Adipose tissue (tissue), 3 donors: Measurements from ENCODE around the gene FAAP100. TPM values are rescaled to one million over a fixed set of nuclear protein-coding genes. Genes with fewer than 3 reads are reported as not detected.

ENCODE experiments used
- H3K27ac ChIP-seq: one replicate; pipeline ENCODE4 v1.5.1; 2013; ENCODE audit warnings: low read depth, low read length
- whole genome bisulfite sequencing, 3 donors: extraction: QIAGEN DNeasy Blood & Tissue Kit; methylation state at CpG; one replicate each; pipeline ENCODE4 v1.1.7; 2013; 5-methylcytosine and 5-hydroxymethylcytosine counted together
- polyA plus RNA-seq, 3 donors: library from polyadenylated mRNA; stranded (reverse); fragments of 200-250 nt; gene quantifications; one replicate each; pipeline ENCODE4 v1.2.3, GENCODE V29; 2013
- donor health status: healthy with polysubstance abuse.
- donor health status: Bipolar disorder and iron deficiency.
- donor health status: healthy.

FAAP100 gene
- polyA plus RNA-seq, 3 donors, result 10.1 to 25.9 (median 22.4) TPM

DNA sequence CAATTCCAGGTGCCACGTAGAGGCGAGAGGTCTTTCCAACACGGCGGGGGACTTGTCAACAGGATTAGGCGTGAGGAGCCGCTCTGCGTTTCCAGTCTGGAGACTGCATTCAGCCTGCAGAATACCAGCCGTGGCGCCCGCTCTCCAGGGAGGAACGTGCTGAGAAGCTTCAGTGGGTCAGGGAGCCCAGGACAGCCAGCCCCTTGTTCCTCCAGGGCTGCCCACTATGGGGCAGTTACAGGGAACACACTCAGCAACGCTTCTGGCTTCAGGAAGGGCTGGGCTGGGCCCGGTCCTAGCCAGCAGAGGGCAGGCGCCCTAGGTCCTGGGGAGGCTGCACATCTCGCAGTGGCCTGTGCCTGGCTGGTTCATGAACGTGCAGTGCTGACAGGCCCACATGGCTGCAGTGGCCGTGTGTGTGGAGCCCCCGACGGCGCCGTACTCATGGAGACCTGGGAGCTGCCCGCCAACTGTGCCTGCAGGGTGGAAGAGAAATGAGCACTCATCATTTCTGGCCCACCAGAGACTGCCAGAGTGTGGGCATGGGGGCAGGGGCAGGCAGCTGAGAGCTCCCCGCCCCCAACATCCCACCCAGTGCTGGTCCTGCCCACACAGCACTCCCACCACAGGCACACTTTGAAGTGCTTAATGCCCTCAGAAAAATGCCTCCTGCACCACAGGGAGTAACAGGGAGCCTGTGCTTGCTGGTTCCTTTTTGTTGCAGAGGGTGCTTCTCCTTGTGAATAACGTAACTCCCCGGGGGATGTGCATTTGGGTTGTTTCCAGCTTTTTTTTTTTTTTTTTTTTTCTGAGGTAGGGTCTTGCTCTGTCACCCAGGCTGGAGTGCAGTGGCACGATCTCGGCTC, 7.0 kb upstream of the FAAP100 start:
- no peak overlapping the region for H3K27ac ChIP-seq
- WGBS, 3 donors, result 80 to 81% (median 80%) methylated on average over 27 of the region's 27 CpGs

DNA sequence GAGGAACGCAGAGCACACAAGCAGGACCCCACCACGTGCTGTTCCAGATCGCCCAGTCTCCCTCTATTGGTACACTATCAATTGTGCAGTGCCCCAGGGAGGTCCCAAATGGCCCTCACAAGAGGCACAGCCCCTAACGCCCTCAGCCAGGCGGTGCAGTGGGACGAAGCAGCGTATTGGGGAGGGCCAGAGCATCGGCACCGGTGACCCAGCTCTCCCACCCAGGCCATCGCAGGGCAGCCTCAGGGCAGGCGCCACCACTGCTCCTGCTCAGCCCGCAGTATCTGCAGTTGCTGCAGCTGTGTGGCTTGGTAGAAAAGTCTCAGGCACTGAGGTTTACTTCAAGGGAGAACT, 5.9 kb upstream of the FAAP100 start:
- H3K27ac ChIP-seq, result no peak overlapping the region
- 88 to 94% (median 92%) methylated on average over 12 of the region's 12 CpGs for WGBS, 3 donors

GRCh38 chr17:81557276-81558114, 5.3 kb upstream of the FAAP100 start:
- no peak overlapping the region for H3K27ac ChIP-seq
- 85 to 87% (median 85%) methylated on average over 21 of the region's 21 CpGs for WGBS, 3 donors

GRCh38 chr17:81556863-81557262, 4.7 kb upstream of the FAAP100 start:
- WGBS, 3 donors, result 89 to 93% (median 91%) methylated on average over 6 of the region's 6 CpGs
- H3K27ac ChIP-seq, result no peak overlapping the region

DNA sequence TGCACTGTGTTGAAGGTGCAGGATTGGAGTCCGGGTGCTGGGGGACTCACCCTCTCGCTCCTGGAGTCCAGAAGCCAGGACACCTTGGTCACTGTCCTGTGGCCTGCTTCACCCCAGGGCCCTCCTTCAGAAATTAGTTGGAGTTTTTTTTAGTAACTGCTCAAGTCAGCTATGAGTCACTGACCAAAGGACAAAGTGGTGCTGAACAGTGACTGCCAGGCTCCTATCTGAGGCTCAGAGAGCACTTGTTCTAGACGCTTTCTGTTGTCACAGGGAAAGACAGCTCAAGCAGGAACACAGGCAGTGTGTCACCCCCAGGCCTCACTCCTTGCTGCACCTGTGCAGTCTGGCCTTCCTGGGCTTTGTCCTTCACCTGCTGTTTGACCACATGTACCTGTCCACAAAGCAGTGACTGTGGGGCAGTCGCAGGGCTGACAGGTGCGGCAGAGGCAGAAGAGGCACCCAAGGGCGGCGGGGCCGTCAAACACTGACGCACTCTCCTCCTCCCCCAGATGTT, 4.1 kb upstream of the FAAP100 start:
- WGBS, 3 donors, result 85 to 91% (median 86%) methylated on average over 9 of the region's 9 CpGs
- no peak overlapping the region for H3K27ac ChIP-seq

GRCh38 chr17:81553616-81554181, 1.5 kb upstream of the FAAP100 start:
- no peak overlapping the region for H3K27ac ChIP-seq
- 19 to 28% (median 19%) methylated on average over 24 of the region's 24 CpGs for WGBS, 3 donors

DNA sequence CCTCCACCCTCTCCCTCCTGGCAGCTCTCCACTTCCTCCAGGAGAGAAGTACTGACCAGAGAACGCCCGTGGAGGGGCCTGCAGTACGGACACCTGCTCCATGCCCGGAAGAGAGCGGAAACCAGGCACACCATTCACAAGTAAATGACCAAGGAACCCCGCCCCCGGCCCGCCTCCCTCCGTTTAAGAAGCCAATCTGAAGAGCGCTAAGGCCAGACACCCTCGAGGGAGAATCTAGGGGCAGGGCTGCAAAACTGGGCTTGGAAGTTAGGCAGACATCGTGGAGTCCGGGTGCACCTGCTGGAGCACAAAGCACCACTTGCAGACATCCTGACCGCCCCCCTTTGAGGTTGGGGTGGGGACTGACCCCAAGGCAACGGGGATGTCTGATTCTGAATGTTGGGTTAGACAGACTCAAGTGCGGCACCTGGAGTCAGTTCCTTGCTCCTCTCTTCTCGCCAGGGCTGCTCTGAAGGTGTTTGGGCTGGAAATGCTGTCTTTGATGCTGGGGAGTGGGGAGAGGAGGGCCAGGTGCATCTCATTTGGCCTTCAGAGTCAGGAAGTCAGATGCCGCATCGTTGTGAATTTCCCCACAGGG, 964 bp upstream of the FAAP100 start:
- WGBS, 3 donors, result 0 to 1% (median 1%) methylated on average over 18 to 19 of the region's 19 CpGs

GRCh38 chr17:81551458-81552243, 502 bp downstream of the FAAP100 start:
- H3K27ac ChIP-seq, result no peak overlapping the region
- WGBS, 3 donors, result 2% methylated on average over 49 to 69 of the region's 69 CpGs

More for the DNA sequence above, 964 bp upstream of the FAAP100 start:
- H3K27ac ChIP-seq, result no peak overlapping the region

GRCh38 chr17:81550830-81551457, 1.2 kb downstream of the FAAP100 start:
- no peak overlapping the region for H3K27ac ChIP-seq
- 72 to 83% (median 83%) methylated on average over 27 of the region's 27 CpGs for WGBS, 3 donors

DNA sequence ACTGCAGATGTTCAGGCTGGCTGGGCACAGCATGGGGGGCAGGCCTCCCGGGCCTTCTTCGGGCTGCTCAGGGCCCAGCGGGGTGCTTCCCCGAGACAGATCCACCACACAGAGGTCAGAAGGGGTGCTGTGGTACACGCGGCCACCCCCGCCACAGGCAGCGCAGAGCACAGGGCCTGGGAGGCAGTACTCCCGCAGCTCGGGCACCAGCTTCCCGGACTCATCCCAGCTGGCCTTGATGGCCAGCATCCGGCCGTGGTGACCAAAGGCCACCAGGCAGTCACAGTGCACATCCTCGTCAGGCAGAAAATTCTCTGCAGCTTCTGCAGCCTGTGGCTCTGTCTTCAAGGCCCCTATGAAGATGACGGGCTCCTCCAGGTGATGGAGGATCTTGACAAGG, 1.9 kb downstream of the FAAP100 start:
- WGBS, 3 donors, result 91 to 95% (median 92%) methylated on average over 13 to 15 of the region's 15 CpGs
- no peak overlapping the region for H3K27ac ChIP-seq

DNA sequence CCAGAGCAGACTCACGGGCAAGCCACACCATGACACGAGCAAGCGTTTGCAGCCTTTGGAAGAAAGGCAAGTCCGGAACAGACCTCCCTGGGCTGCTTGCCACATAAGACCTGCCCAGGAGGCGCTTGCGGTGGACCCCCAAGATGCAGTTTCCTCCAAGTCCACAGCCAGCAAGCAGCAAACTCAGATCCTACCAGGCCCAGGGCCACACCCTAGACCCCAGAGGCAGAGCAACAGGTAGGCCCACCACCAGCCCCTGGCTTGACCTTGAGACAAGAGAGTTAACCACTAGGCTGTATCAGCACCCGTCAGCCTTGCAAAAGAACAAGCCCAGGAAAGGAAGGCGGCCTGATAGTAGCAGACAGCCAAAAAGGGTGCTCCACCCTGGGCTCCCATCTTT, 2.3 kb downstream of the FAAP100 start:
- no peak overlapping the region for H3K27ac ChIP-seq
- WGBS, 3 donors, result 91 to 95% (median 93%) methylated on average over 8 of the region's 8 CpGs

DNA sequence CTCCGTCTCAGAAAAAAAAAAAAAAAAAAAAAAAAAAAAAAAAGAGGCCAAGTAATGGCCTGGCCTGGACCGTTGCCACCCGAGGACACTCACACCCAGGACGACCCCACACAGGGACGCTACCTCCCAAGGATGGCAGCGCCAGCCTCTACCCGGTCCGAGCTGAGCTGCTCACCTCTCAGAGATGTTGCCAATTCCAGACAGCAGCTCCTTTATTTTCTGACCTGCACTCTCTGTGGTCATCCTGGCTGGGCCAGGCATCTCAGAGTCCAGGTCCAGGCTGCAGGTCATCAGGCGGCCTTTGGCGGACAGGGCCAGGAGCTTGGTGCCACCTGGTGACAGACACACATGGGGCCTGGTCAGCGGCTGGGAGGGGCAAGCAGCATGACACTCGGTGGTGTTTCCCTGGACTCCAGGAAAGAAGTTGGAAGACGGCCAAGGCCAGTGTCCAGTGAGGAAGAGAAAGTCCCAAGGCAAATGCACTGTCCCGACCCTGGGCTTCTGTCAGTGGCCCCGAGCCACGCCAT, 3.1 kb downstream of the FAAP100 start:
- WGBS, 3 donors, result 77 to 89% (median 80%) methylated on average over 15 to 16 of the region's 16 CpGs
- no peak overlapping the region for H3K27ac ChIP-seq

- WGBS, 3 donors, result 83 to 91% (median 85%) methylated on average over 14 of the region's 14 CpGs
Observed at GRCh38 chr17:81547614-81547982, 4.6 kb downstream of the FAAP100 start.

DNA sequence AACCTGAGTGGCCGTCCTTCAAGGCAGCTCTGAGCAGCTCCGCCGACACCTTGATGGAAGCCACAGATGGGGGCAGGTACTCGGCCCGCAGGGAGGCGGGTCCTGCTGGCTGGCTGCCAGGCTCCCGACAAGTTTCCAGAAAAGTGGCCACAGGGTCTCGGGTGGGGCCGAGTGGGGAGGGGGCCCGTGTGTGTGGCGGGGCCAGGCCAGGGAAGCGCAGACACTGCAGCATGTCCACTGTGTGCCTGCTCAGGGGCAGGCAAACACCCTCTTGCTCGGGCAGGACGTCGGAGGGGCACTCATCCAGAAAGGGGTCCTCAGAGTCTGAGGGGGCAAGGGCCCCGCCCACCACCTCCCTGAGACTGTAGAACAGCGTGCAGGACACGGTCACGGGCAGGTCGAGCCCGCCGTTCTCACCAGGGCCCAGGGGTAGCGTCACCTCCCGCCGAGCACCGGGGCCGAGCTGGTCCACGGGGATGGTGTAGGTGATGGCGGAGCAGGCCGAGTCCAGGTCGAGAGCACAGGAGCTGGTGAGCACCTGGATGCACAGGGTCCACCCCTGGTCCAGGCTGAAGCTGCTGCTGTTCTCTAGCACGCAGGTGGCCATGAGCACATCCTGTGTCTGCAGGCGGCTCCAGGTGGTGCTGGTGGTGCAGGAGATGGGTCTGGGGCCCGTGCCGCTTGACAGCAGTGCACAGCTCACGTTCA, 5.1 kb downstream of the FAAP100 start:
- H3K27ac ChIP-seq, result no peak overlapping the region
- 81 to 90% (median 85%) methylated on average over 29 to 36 of the region's 36 CpGs for WGBS, 3 donors

More at GRCh38 chr17:81547614-81547982, 4.6 kb downstream of the FAAP100 start:
- H3K27ac ChIP-seq, result no peak overlapping the region

- 88 to 93% (median 89%) methylated on average over 24 of the region's 24 CpGs for WGBS, 3 donors
- no peak overlapping the region for H3K27ac ChIP-seq
Observed at GRCh38 chr17:81545160-81545949, 6.8 kb downstream of the FAAP100 start.
